ENCODE data around the gene HINT2.
A peak's percentile ranks its signal among the peaks of the same experiment; 100 is the strongest.

The HINT2 gene

DNA sequence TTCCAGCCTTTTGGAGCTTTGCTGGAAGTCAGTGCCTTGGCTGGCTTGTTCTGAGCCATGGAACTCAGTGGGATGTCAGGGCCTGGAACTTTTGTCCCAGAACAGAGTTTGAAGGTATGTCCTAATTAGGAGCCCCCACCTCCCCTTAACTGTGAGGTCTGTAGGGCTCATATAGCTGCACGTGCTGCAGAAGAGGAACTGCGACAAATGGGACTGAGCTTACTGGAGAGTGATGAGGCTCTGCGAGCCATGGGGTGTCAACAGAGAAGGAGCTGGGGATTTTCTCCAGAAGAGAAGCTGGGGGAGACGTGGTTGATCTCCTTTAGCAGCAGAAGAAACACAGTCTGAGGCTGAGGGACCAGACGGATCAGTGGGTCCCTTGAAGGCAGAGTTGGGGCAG is 25.1 kb upstream of the HINT2 start:
- Histone ChIP-seq H3K27me3 (peaks cover 81% of the 10 kb centered on the region), H3K36me3 (no peaks in the 10 kb centered on the region), H3K4me1 (ENCODE audit: control insufficient read depth in 1 of 2, insufficient read depth in 1 of 2, low read depth in 1 of 2, low read length in 1 of 2) (peaks cover 37 to 46% of the 10 kb centered on the region in 2 experiments), H3K9me3 (no peaks in the 10 kb centered on the region), H3K4me3 (ENCODE audit: low read depth in 1 of 2, low read length in 1 of 2) (no peak overlapping the region), H3K27ac (no peak overlapping the region)
- TF ChIP-seq, protein P1, sequence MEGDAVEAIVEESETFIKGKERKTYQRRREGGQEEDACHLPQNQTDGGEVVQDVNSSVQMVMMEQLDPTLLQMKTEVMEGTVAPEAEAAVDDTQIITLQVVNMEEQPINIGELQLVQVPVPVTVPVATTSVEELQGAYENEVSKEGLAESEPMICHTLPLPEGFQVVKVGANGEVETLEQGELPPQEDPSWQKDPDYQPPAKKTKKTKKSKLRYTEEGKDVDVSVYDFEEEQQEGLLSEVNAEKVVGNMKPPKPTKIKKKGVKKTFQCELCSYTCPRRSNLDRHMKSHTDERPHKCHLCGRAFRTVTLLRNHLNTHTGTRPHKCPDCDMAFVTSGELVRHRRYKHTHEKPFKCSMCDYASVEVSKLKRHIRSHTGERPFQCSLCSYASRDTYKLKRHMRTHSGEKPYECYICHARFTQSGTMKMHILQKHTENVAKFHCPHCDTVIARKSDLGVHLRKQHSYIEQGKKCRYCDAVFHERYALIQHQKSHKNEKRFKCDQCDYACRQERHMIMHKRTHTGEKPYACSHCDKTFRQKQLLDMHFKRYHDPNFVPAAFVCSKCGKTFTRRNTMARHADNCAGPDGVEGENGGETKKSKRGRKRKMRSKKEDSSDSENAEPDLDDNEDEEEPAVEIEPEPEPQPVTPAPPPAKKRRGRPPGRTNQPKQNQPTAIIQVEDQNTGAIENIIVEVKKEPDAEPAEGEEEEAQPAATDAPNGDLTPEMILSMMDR (IDR thresholded peaks at IDR 0.05) = no peak

DNA sequence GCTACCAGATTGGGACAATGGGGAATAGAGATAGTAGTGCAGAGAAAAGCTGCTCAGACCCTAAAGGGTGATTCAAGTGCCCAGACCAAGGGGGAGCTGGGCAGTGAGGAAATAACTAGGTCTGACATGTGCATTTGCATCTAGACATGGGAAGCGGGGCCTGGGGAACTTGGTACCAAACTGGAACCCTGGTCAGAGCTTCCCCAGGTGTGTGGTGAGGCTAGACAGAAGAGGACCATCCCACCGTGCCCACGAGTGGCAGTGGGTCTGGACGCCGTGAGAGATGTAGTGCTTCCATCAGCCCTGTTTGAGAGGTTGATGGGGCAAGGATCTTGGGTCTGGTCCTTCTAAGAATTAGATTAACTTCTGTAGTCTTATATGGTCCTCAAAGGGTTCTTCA is 21.8 kb upstream of the HINT2 start:
- peaks cover 36 to 43% of the 10 kb centered on the region in 2 experiments for H3K4me1 ChIP-seq (ENCODE audit: control insufficient read depth in 1 of 2, insufficient read depth in 1 of 2, low read depth in 1 of 2, low read length in 1 of 2)

DNA sequence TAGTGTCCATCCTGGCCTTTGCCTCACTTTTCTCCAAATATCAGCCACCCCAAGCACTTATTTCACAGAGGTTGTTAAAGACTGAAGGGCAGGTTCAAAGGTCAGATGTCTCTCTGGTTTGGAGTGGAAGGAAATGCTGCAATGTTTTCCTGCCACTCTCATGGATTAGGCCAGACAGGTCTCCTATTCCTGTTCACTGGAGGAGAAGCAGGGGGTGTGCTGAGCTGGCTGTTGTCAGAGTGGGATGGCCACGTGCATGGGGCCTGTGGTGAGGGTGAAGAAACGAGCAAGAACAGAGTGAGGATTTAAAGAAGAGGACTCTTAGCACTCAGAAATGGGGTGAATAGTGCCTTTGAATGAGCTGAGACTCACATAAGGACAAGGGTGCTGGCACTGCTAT is 20.9 kb upstream of the HINT2 start:
- peaks cover 72% of the 10 kb centered on the region for H3K27me3 ChIP-seq
- H3K27ac ChIP-seq = no peak overlapping the region
- no peaks in the 10 kb centered on the region for H3K9me3 ChIP-seq
- no peaks in the 10 kb centered on the region for H3K36me3 ChIP-seq
- H3K4me3 ChIP-seq (ENCODE audit: low read depth in 1 of 2, low read length in 1 of 2) = no peak overlapping the region
- TF ChIP-seq, protein P1 (IDR thresholded peaks at IDR 0.05) = no peak
- peaks cover 36 to 50% of the 10 kb centered on the region in 2 experiments for H3K4me1 ChIP-seq (ENCODE audit: control insufficient read depth in 1 of 2, insufficient read depth in 1 of 2, low read depth in 1 of 2, low read length in 1 of 2)

More for the DNA sequence above, 21.8 kb upstream of the HINT2 start:
- H3K9me3 ChIP-seq = no peaks in the 10 kb centered on the region
- TF ChIP-seq, protein P1 (IDR thresholded peaks at IDR 0.05) = no peak
- peaks cover 72% of the 10 kb centered on the region for H3K27me3 ChIP-seq
- no peaks in the 10 kb centered on the region for H3K36me3 ChIP-seq
- no peak overlapping the region for H3K4me3 ChIP-seq (ENCODE audit: low read depth in 1 of 2, low read length in 1 of 2)
- H3K27ac ChIP-seq = no peak overlapping the region

DNA sequence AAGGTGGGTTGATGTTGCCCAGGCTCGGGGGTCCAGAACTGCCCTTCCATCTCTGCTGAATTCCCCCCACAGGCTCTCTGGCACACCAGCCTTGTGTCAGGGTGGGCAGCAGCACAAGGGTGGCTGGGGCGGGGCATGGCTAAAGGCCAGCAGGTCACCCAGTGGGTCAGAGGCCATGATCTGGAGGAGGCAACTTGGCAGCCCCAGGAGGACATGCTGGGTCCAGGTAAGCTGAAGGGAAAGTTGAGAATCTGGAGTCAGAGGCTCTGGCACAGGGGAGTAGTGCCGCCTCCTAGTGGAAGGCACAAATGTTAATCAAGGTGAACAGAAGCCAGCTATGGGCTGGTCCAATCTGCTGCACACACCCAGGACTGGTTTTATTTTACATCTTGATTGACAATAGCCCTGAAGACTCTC is 20.4 kb upstream of the HINT2 start:
- Histone ChIP-seq H3K4me1 (ENCODE audit: control insufficient read depth in 1 of 2, insufficient read depth in 1 of 2, low read depth in 1 of 2, low read length in 1 of 2) (peaks cover 36 to 50% of the 10 kb centered on the region in 2 experiments), H3K9me3 (no peaks in the 10 kb centered on the region), H3K27me3 (peaks cover 72% of the 10 kb centered on the region), H3K4me3 (ENCODE audit: low read depth in 1 of 2, low read length in 1 of 2) (no peak overlapping the region), H3K36me3 (no peaks in the 10 kb centered on the region), H3K27ac (no peak overlapping the region)
- TF ChIP-seq, protein P1 (IDR thresholded peaks at IDR 0.05) = no peak

DNA sequence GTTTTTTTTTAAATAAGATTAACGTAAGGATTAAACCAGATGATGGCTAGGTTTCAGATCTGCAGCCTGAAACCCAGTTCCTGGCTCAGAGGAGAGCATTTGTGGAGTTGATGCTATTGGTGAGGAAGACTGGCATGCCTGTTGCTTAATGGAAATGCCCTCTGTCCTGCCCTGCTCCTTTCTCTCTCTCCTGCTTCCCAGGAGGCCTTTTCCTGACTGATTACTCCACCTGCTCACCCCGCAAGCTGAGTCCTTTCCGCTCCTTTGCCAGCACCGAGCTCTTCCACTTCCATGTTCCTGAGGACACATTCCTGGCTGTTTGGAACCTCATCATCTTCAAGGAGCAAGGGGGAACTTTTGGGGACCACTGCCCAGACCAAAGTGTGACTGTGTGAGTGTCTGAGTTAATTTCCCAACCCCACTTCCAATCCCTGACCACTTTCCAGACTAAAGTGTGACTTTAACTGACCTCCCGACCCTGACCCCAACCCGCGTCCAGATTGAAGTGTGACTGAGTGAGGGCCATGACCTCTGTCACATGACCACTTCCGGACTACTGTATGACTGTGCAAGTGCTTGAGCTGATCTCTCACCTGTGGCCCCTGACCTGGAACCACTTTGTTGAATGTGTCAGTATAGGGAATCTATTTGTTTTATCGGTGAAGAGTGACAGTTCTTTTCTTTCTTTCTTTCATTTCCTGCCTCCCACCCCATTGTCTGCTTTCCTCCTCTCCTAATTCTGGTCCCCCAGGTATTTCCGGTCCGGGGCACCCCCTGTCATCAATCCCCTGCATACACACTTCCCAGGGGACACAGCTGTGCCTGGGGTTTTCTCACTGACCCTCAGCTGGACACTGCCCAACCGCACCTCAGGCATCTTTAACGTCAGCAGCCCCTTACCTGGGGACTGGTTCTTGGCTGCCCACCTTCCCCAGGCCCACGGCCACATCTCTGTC is 19.7 kb upstream of the HINT2 start:
- H3K9me3 ChIP-seq = no peaks in the 10 kb centered on the region
- H3K4me1 ChIP-seq (ENCODE audit: control insufficient read depth in 1 of 2, insufficient read depth in 1 of 2, low read depth in 1 of 2, low read length in 1 of 2) = peaks cover 39 to 53% of the 10 kb centered on the region in 2 experiments
- H3K27ac ChIP-seq = peak overlapping the region; percentile 81
- H3K4me3 ChIP-seq (ENCODE audit: low read depth in 1 of 2, low read length in 1 of 2) = peak overlapping the region in 1 of 2 experiments; percentile 47
- TF ChIP-seq, protein P1 (IDR thresholded peaks at IDR 0.05) = no peak
- peaks cover 72% of the 10 kb centered on the region for H3K27me3 ChIP-seq
- no peaks in the 10 kb centered on the region for H3K36me3 ChIP-seq
